ENCODE measurements around the gene DDAH1.

DNA sequence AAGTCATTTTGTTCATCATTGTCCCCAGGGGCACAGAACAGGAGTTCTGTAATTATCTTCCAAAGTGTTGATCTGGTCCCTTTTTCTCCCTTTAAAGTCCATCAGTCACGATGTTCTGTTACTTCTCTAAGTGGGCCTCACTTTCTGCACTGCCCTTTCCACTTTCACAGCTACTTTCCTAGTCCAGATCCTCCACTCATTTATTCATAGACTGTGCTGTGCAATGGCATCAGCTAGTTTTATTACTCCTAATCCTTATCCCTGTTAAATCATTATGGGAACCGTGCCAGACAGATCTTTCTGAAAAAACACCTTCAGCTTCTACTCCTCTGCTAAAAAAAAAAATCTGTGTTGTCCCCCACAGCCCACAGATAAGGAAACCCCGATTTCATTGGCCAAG is 124.5 kb downstream of the DDAH1 start:
- TF ChIP-seq CTCF (IDR thresholded peaks at IDR 0.05) (no peak), EP300 (IDR thresholded peaks at IDR 0.05) (no peak), POLR2A (IDR thresholded peaks at IDR 0.05) (no peak)

Measured in ovary (tissue), 3 donors.